ENCODE data around the gene BAG2.

GRCh38 chr6:57143690-57144089, 28.4 kb upstream of the BAG2 start:
- TF ChIP-seq PML (IDR thresholded peaks at IDR 0.05; ENCODE audit: low read length): no peak
- no peak for TF ChIP-seq CBFB (IDR thresholded peaks at IDR 0.05; ENCODE audit: low read depth)
- no peak for TF ChIP-seq IKZF1 (conservative IDR thresholded peaks at IDR 0.05)
- TF ChIP-seq SMC3 (IDR thresholded peaks at IDR 0.05; ENCODE audit: borderline replicate concordance, low read length): no peak
- no peak for TF ChIP-seq MAX (IDR thresholded peaks at IDR 0.05; ENCODE audit: low read depth, low read length)
- no peak for TF ChIP-seq REST (IDR thresholded peaks at IDR 0.05; ENCODE audit: low read depth, low read length)
- no peak for TF ChIP-seq CTCF (IDR thresholded peaks at IDR 0.05 in 2 of 3, conservative IDR thresholded peaks at IDR 0.05 in 1 of 3; ENCODE audit: control insufficient read depth in 2 of 3, extremely low read depth in 1 of 3, insufficient read depth in 1 of 3, low read depth in 3 of 3, low read length in 3 of 3)
- no peak for TF ChIP-seq USF1 (IDR thresholded peaks at IDR 0.05; ENCODE audit: borderline replicate concordance, extremely low read length, insufficient read depth, low read depth, low read length)
- TF ChIP-seq RFX5 (IDR thresholded peaks at IDR 0.05; ENCODE audit: low read depth, low read length): no peak

Data from GM12878 (cell line).